Tibial nerve (tissue), 3 donors: ENCODE results near the gene PHOX2A.

Experiments used
- POLR2A ChIP-seq, 2 donors: fragments of 450-650 bp; IDR thresholded peaks; one replicate each; pipeline ENCODE4 v1.6.1; 2017; ENCODE audit warnings: antibody characterized with exemption in 2 of 2, mild to moderate bottlenecking in 2 of 2, moderate library complexity in 2 of 2
- TF ChIP-seq, protein P1 (sequence below), 5 experiments: fragments of 200-600 bp in 3 of 5; fragments of 450-650 bp in 2 of 5; sonication (generic) in 3 of 5; IDR thresholded peaks; one replicate each; pipeline ENCODE4 v1.5.1; 2016 to 2019; ENCODE audit warnings: antibody characterized with exemption in 5 of 5, mild to moderate bottlenecking in 3 of 5, moderate library complexity in 2 of 5

DNA sequence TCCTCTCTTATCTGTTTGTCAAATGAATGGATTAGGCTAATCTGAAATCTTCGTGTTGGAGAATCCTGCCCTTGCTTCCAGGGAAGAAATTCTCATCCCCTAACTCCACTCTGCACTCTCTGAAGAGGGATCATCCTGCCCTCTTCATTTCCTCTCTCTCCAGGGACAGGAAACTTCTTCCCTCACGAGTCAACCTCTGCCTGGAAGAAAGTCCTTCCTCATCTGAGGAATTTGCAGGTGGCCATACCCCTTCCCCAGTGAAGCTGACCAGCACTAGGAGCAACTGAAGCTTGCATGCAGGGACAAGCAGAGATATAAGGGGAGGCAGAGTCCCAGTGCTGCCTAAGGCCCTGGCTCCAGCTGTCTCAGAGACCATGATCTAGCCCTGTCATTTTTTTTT lies 3.6 kb upstream of the PHOX2A start:
- TF ChIP-seq, protein P1, sequence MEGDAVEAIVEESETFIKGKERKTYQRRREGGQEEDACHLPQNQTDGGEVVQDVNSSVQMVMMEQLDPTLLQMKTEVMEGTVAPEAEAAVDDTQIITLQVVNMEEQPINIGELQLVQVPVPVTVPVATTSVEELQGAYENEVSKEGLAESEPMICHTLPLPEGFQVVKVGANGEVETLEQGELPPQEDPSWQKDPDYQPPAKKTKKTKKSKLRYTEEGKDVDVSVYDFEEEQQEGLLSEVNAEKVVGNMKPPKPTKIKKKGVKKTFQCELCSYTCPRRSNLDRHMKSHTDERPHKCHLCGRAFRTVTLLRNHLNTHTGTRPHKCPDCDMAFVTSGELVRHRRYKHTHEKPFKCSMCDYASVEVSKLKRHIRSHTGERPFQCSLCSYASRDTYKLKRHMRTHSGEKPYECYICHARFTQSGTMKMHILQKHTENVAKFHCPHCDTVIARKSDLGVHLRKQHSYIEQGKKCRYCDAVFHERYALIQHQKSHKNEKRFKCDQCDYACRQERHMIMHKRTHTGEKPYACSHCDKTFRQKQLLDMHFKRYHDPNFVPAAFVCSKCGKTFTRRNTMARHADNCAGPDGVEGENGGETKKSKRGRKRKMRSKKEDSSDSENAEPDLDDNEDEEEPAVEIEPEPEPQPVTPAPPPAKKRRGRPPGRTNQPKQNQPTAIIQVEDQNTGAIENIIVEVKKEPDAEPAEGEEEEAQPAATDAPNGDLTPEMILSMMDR (IDR thresholded peaks at IDR 0.05), result no peak
- no peak for TF ChIP-seq POLR2A (IDR thresholded peaks at IDR 0.05)
